ENCODE measurements around the gene ARHGAP36. TPM values are rescaled to one million over a fixed set of nuclear protein-coding genes. Genes with fewer than 3 reads are reported as not detected.

ARHGAP36 gene
- polyA plus RNA-seq, 1 donor (not counting 4 experiments of a cell fraction or from before 2014, with no cell fraction given), result not detected

DNA sequence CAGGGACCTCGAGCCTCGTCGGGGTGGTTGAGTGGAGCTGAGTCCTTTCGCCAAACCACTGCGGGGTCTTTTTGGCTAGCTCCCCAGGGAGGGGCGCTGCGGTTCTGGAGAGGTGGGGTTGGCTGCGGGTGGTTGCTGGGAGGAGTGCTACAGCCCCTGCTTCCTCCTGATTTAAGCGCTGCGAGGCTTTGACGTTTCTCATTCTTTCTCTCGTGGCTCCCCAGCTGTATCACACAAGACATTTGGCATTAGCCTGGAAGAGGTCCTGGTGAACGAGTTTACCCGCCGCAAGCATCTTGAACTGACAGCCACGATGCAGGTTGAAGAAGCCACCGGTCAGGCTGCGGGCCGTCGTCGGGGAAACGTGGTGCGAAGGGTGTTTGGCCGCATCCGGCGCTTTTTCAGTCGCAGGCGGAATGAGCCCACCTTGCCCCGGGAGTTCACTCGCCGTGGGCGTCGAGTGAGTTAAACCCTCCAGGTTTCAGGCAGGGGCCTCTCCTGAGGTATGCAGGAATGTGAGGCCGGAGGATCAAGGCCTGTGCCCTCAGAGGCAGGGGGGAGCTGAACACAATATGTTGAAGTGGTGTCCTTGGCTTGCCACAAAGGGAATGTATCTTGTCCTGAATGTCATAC, 25.5 kb downstream of the ARHGAP36 start:
- no peak for FAIRE-seq
- no peak for TF ChIP-seq EZH2 (IDR thresholded peaks at IDR 0.05; ENCODE audit: low read length)
- TF ChIP-seq CTCF (optimal IDR thresholded peaks at IDR 0.05 in 1 of 3, IDR thresholded peaks at IDR 0.05 in 1 of 3, conservative IDR thresholded peaks at IDR 0.05 in 1 of 3; ENCODE audit: extremely low read depth in 1 of 3, insufficient read depth in 2 of 3, low read length in 3 of 3), result no peak
- no peak for DNase-seq (ENCODE audit: low read depth, low spot score)
- Histone ChIP-seq H3K4me3 (ENCODE audit: control insufficient read depth in 2 of 3, extremely low read depth in 1 of 3, insufficient read depth in 2 of 3, low read depth in 1 of 3, low read length in 3 of 3) (no peak overlapping the region), H3K4me1 (ENCODE audit: control insufficient read depth, extremely low read depth, insufficient read depth, low read length) (no peaks in the 10 kb centered on the region), H3K4me2 (ENCODE audit: control insufficient read depth, extremely low read depth, insufficient read depth, low read depth, low read length) (no peak overlapping the region), H4K20me1 (ENCODE audit: control insufficient read depth, extremely low read depth, insufficient read depth, low read length) (no peaks in the 10 kb centered on the region), H3K9ac (ENCODE audit: control insufficient read depth, extremely low read depth, insufficient read depth, low read length) (no peak overlapping the region), H3K9me3 (ENCODE audit: control insufficient read depth, low read depth, low read length) (no peaks in the 10 kb centered on the region), H3K9me1 (ENCODE audit: control insufficient read depth, extremely low read depth, insufficient read depth, low read length) (no peaks in the 10 kb centered on the region), H3K27me3 (ENCODE audit: control insufficient read depth, extremely low read depth, insufficient read depth, low read length) (peaks cover 28% of the 10 kb centered on the region), H3K36me3 (ENCODE audit: control insufficient read depth in 2 of 2, extremely low read depth in 1 of 2, insufficient read depth in 2 of 2, low read length in 2 of 2) (no peaks in the 10 kb centered on the region), H3K79me2 (ENCODE audit: control insufficient read depth, insufficient read depth, low read length) (no peaks in the 10 kb centered on the region), H2AFZ (ENCODE audit: control insufficient read depth, low read length) (no peak overlapping the region), H3K27ac (ENCODE audit: control insufficient read depth, insufficient read depth, low read length) (no peak overlapping the region)
- dilution Hi-C loops (cut with MboI; ENCODE audit: extremely low pct_ligation_motif_present, low sequenced_read_pairs), result no loop called here

GRCh38 chrX:131084145-131084544, 26.0 kb downstream of the ARHGAP36 start:
- no peaks in the 10 kb centered on the region for H3K9me3 ChIP-seq (ENCODE audit: control insufficient read depth, low read depth, low read length)
- H3K4me2 ChIP-seq (ENCODE audit: control insufficient read depth, extremely low read depth, insufficient read depth, low read depth, low read length), result no peak overlapping the region
- no peak overlapping the region for H3K4me3 ChIP-seq (ENCODE audit: control insufficient read depth in 2 of 3, extremely low read depth in 1 of 3, insufficient read depth in 2 of 3, low read depth in 1 of 3, low read length in 3 of 3)
- no peak overlapping the region for H2AFZ ChIP-seq (ENCODE audit: control insufficient read depth, low read length)
- dilution Hi-C loops (cut with MboI; ENCODE audit: extremely low pct_ligation_motif_present, low sequenced_read_pairs), result no loop called here
- H3K9me1 ChIP-seq (ENCODE audit: control insufficient read depth, extremely low read depth, insufficient read depth, low read length), result no peaks in the 10 kb centered on the region
- no peaks in the 10 kb centered on the region for H3K4me1 ChIP-seq (ENCODE audit: control insufficient read depth, extremely low read depth, insufficient read depth, low read length)
- TF ChIP-seq EZH2 (IDR thresholded peaks at IDR 0.05; ENCODE audit: low read length) (no peak), CTCF (optimal IDR thresholded peaks at IDR 0.05 in 1 of 3, IDR thresholded peaks at IDR 0.05 in 1 of 3, conservative IDR thresholded peaks at IDR 0.05 in 1 of 3; ENCODE audit: extremely low read depth in 1 of 3, insufficient read depth in 2 of 3, low read length in 3 of 3) (no peak)
- no peak overlapping the region for H3K27ac ChIP-seq (ENCODE audit: control insufficient read depth, insufficient read depth, low read length)
- no peak overlapping the region for H3K9ac ChIP-seq (ENCODE audit: control insufficient read depth, extremely low read depth, insufficient read depth, low read length)
- peaks cover 28% of the 10 kb centered on the region for H3K27me3 ChIP-seq (ENCODE audit: control insufficient read depth, extremely low read depth, insufficient read depth, low read length)
- H3K79me2 ChIP-seq (ENCODE audit: control insufficient read depth, insufficient read depth, low read length), result no peaks in the 10 kb centered on the region
- H4K20me1 ChIP-seq (ENCODE audit: control insufficient read depth, extremely low read depth, insufficient read depth, low read length), result no peaks in the 10 kb centered on the region
- no peaks in the 10 kb centered on the region for H3K36me3 ChIP-seq (ENCODE audit: control insufficient read depth in 2 of 2, extremely low read depth in 1 of 2, insufficient read depth in 2 of 2, low read length in 2 of 2)
- FAIRE-seq (no peak), DNase-seq (ENCODE audit: low read depth, low spot score) (no peak)

All from keratinocyte (primary cell).